Endodermal cell (in vitro differentiated cells): Measurements from ENCODE around the gene CDC40. TPM values are rescaled to one million over a fixed set of nuclear protein-coding genes. Genes with fewer than 3 reads are reported as not detected.

Source experiments
- DNase-seq: peaks from one replicate; pipeline ENCODE4 v3.0.0-alpha.2; 2017
- H3K27ac ChIP-seq: 2 replicates; pipeline ENCODE4 v1.5.1; 2013; ENCODE audit warnings: mild to moderate bottlenecking, low read depth, low read length, moderate library complexity
- H3K27me3 ChIP-seq: 2 replicates; pipeline ENCODE4 v1.6.1; 2013; ENCODE audit warnings: mild to moderate bottlenecking, low read length, moderate library complexity; ENCODE audit not compliant: insufficient read depth, control insufficient read depth, poor library complexity, severe bottlenecking
- H3K36me3 ChIP-seq: 2 replicates; pipeline ENCODE4 v1.7.0; 2013; ENCODE audit warnings: mild to moderate bottlenecking, low read length, moderate library complexity; ENCODE audit not compliant: control insufficient read depth, insufficient read depth
- H3K4me1 ChIP-seq: one replicate; pipeline ENCODE4 v1.7.0; 2013; ENCODE audit warnings: low read length; ENCODE audit not compliant: control insufficient read depth, insufficient read depth
- H3K4me3 ChIP-seq: 2 replicates; pipeline ENCODE4 v1.5.1; 2013; ENCODE audit warnings: mild to moderate bottlenecking, low read length, moderate library complexity
- H3K9ac ChIP-seq: 2 replicates; pipeline ENCODE4 v1.6.1; 2013; ENCODE audit warnings: mild to moderate bottlenecking, low read length, moderate library complexity; ENCODE audit not compliant: poor library complexity, severe bottlenecking; ENCODE audit errors: extremely low read depth
- H3K9me3 ChIP-seq: 2 replicates; pipeline ENCODE4 v1.6.1; 2013; ENCODE audit warnings: mild to moderate bottlenecking, low read length, moderate library complexity; ENCODE audit not compliant: control insufficient read depth
- H3K27ac Mint-ChIP-seq: 2 replicates; pipeline ENCODE4 v1.8.0; 2020; ENCODE audit warnings: mixed read lengths
- H3K27me3 Mint-ChIP-seq: 2 replicates; pipeline ENCODE4 v1.8.0; 2021; ENCODE audit warnings: mild to moderate bottlenecking, mixed read lengths; ENCODE audit not compliant: insufficient read depth
- H3K36me3 Mint-ChIP-seq: 2 replicates; pipeline ENCODE4 v1.8.0; 2020; ENCODE audit warnings: low read depth, mixed read lengths
- H3K4me1 Mint-ChIP-seq: 2 replicates; pipeline ENCODE4 v1.8.0; 2020; ENCODE audit warnings: mixed read lengths
- H3K4me3 Mint-ChIP-seq: 2 replicates; pipeline ENCODE4 v1.8.0; 2020; ENCODE audit warnings: mild to moderate bottlenecking, moderate library complexity, mixed read lengths
- H3K9me3 Mint-ChIP-seq: 2 replicates; pipeline ENCODE4 v1.8.0; 2020; ENCODE audit warnings: mild to moderate bottlenecking, mixed read lengths
- CTCF ChIP-seq: fragments of 200-600 bp; sonication (generic); conservative IDR thresholded peaks from 2 replicates; pipeline ENCODE4 v1.5.0; 2021; ENCODE audit warnings: antibody characterized with exemption, mild to moderate bottlenecking
- WGBS, 2 experiments: methylation state at CpG; one replicate each; pipeline versions ENCODE4 v1.1.5 to v1.1.7; 2013; ENCODE audit warnings: missing lambda C conversion rate in 2 of 2, mixed read lengths in 1 of 2; ENCODE audit not compliant: insufficient coverage in 1 of 2, insufficient read length in 1 of 2; 5-methylcytosine and 5-hydroxymethylcytosine counted together
- total RNA-seq, 2 donors: library from RNA; stranded (reverse); fragmentation: NEBNext Ultra II Directional in 1 of 2; extraction: Animal tissue kit (Norgen Biotek cat#: 25700) in 1 of 2; gene quantifications; 2 replicates in 1 of 2; 3 replicates in 1 of 2; pipeline ENCODE4 v1.2.1, GENCODE V29; 2021

Gene CDC40
- total RNA-seq, 2 donors from 2014 or later = 25.7 to 26.8 TPM

GRCh38 chr6:110139052-110139451, 41.2 kb upstream of the CDC40 start:
- Histone ChIP-seq H3K4me3 (no peak overlapping the region), H3K4me1 (no peaks in the 10 kb centered on the region), H3K9me3 (peaks cover 50% of the 10 kb centered on the region), H3K27ac (no peak overlapping the region), H3K27me3 (no peaks in the 10 kb centered on the region), H3K36me3 (peaks cover 15% of the 10 kb centered on the region), H3K9ac (no peak overlapping the region)
- WGBS, 2 experiments = 96 to 97% methylated on average over 5 to 9 of the region's 9 CpGs
- Mint-ChIP-seq H3K4me1 (no peaks in the 10 kb centered on the region), H3K36me3 (peaks cover 39% of the 10 kb centered on the region), H3K27ac (no peak overlapping the region), H3K27me3 (no peaks in the 10 kb centered on the region), H3K9me3 (peaks cover 34% of the 10 kb centered on the region), H3K4me3 (no peak overlapping the region)
- DNase-seq = no peak
- TF ChIP-seq CTCF = no peak

GRCh38 chr6:110140650-110141049, 39.6 kb upstream of the CDC40 start:
- Mint-ChIP-seq H3K27me3 (no peaks in the 10 kb centered on the region), H3K9me3 (peaks cover 32% of the 10 kb centered on the region), H3K27ac (no peak overlapping the region), H3K4me1 (no peaks in the 10 kb centered on the region), H3K4me3 (no peak overlapping the region), H3K36me3 (peaks cover 41% of the 10 kb centered on the region)
- Histone ChIP-seq H3K27ac (no peak overlapping the region), H3K9me3 (peaks cover 49% of the 10 kb centered on the region), H3K36me3 (peaks cover 15% of the 10 kb centered on the region), H3K27me3 (no peaks in the 10 kb centered on the region), H3K4me3 (no peak overlapping the region), H3K4me1 (no peaks in the 10 kb centered on the region), H3K9ac (no peak overlapping the region)
- TF ChIP-seq CTCF = no peak
- WGBS, 2 experiments = 89 to 94% methylated on average over 2 of the region's 2 CpGs
- no peak for DNase-seq

- no peak for DNase-seq
- H3K36me3 ChIP-seq = peaks cover 3% of the 10 kb centered on the region
- H3K27me3 ChIP-seq = no peaks in the 10 kb centered on the region
- no peak overlapping the region for H3K4me3 ChIP-seq
- no peak for TF ChIP-seq CTCF
- H3K4me1 ChIP-seq = no peaks in the 10 kb centered on the region
- peaks cover 4% of the 10 kb centered on the region for H3K9me3 ChIP-seq
- no peaks in the 10 kb centered on the region for H3K27me3 Mint-ChIP-seq
- no peaks in the 10 kb centered on the region for H3K4me1 Mint-ChIP-seq
- WGBS, 2 experiments = 80 to 96% methylated on average over 1 to 3 of the region's 3 CpGs
- no peak overlapping the region for H3K9ac ChIP-seq
- peaks cover 14% of the 10 kb centered on the region for H3K9me3 Mint-ChIP-seq
- no peak overlapping the region for H3K4me3 Mint-ChIP-seq
- peaks cover 26% of the 10 kb centered on the region for H3K36me3 Mint-ChIP-seq
- no peak overlapping the region for H3K27ac Mint-ChIP-seq
- H3K27ac ChIP-seq = no peak overlapping the region
These were observed 32.4 kb upstream of the CDC40 start for GRCh38 chr6:110147870-110148269.
